HUDEP-2 (cell line): ENCODE results near the gene HOMER3.
"Not testable (repeated sequence)": the region's sequence is repeated elsewhere in the genome, so short reads cannot be mapped to it uniquely, and the experiment has no call there.

Source experiments
- DNase-seq, 76 experiments: peaks; one replicate each; lab custom pipeline; 2025; ENCODE audit not compliant: unreplicated experiment in 76 of 76; lab: John Stamatoyannopoulos, UW

The HOMER3 gene

GRCh38 chr19:18928018-18928805 lies 12.8 kb downstream of the HOMER3 start:
- no peak for DNase-seq

GRCh38 chr19:18924684-18925213 lies 16.3 kb downstream of the HOMER3 start:
- DNase-seq = no peak

- no peak for DNase-seq
Observed at GRCh38 chr19:18922228-18922985, 18.6 kb downstream of the HOMER3 start.

- no peak for DNase-seq
Observed at GRCh38 chr19:18921593-18921992, 19.4 kb downstream of the HOMER3 start.

GRCh38 chr19:18920400-18920799 lies 20.6 kb downstream of the HOMER3 start:
- DNase-seq = no peak

- DNase-seq = no peak
Observed at GRCh38 chr19:18919900-18920214, 21.2 kb downstream of the HOMER3 start.

GRCh38 chr19:18919086-18919899 lies 21.7 kb downstream of the HOMER3 start, which contains the start of the genes COPE and DDX49:
Gene COPE, minus strand, starts transcription at chr19:18919387. Its CDS starts 39 bp downstream, at chr19:18919348.
Gene DDX49, plus strand, starts transcription at chr19:18919715. Its CDS starts 27 bp downstream, at chr19:18919742.
- DNase-seq = peak in 75 of 76 experiments; percentile 95 to 100 (median 99)

GRCh38 chr19:18917593-18917992 lies 23.4 kb downstream of the HOMER3 start:
- not testable (repeated sequence) for DNase-seq

GRCh38 chr19:18915639-18916038 lies 25.4 kb downstream of the HOMER3 start:
- peak in 62 of 76 experiments; percentile 14 to 81 (median 61) for DNase-seq

- DNase-seq = no peak
Observed at GRCh38 chr19:18913466-18913865, 27.6 kb downstream of the HOMER3 start.

- DNase-seq = no peak
Observed at GRCh38 chr19:18912933-18913332, 28.1 kb downstream of the HOMER3 start.

- DNase-seq = no peak
Observed at GRCh38 chr19:18910801-18911436, 30.1 kb downstream of the HOMER3 start.

GRCh38 chr19:18910010-18910409 lies 31.0 kb downstream of the HOMER3 start:
- no peak for DNase-seq

- DNase-seq = no peak
Observed at GRCh38 chr19:18908917-18909619, 31.9 kb downstream of the HOMER3 start.

GRCh38 chr19:18906605-18907519 lies 34.2 kb downstream of the HOMER3 start:
- DNase-seq = no peak

GRCh38 chr19:18905513-18906236 lies 35.3 kb downstream of the HOMER3 start:
- DNase-seq = no peak

GRCh38 chr19:18905058-18905456 lies 36.0 kb downstream of the HOMER3 start:
- DNase-seq = no peak
